GM21825 (cell line): ENCODE results near the gene BUB1.
"Not testable (repeated sequence)": the region's sequence is repeated elsewhere in the genome, so short reads cannot be mapped to it uniquely, and the experiment has no call there.

ENCODE experiments used
- ATAC-seq: cut with Tn5 transposase; IDR thresholded peaks from one replicate; pipeline ENCODE4 v1.9.1; 2021; ENCODE audit warnings: mild to moderate bottlenecking, moderate library complexity; ENCODE audit not compliant: unreplicated experiment

The BUB1 gene

GRCh38 chr2:110677530-110678456, at the start of gene BUB1:
TSS of gene BUB1 (minus strand) at chr2:110678063. CDS start at chr2:110677995, 68 bp downstream.
- ATAC-seq: peak; percentile 71

GRCh38 chr2:110726285-110726684, 48.4 kb upstream of the BUB1 start:
- no peak for ATAC-seq

- ATAC-seq: no peak
Observed at GRCh38 chr2:110725859-110726258, 48.0 kb upstream of the BUB1 start.

- no peak for ATAC-seq
Observed at GRCh38 chr2:110725370-110725769, 47.5 kb upstream of the BUB1 start.

- no peak for ATAC-seq
Observed at GRCh38 chr2:110724820-110725219, 47.0 kb upstream of the BUB1 start.

- no peak for ATAC-seq
Observed at GRCh38 chr2:110720547-110720946, 42.7 kb upstream of the BUB1 start.

GRCh38 chr2:110718990-110719389, 41.1 kb upstream of the BUB1 start:
- ATAC-seq: no peak

GRCh38 chr2:110718382-110718781, 40.5 kb upstream of the BUB1 start:
- ATAC-seq: no peak

- ATAC-seq: no peak
Observed at GRCh38 chr2:110717734-110718133, 39.9 kb upstream of the BUB1 start.

GRCh38 chr2:110716959-110717645, 39.2 kb upstream of the BUB1 start:
- ATAC-seq: no peak

GRCh38 chr2:110714452-110715224, 36.8 kb upstream of the BUB1 start:
- ATAC-seq: no peak

- no peak for ATAC-seq
Observed at GRCh38 chr2:110713513-110714362, 35.9 kb upstream of the BUB1 start.

GRCh38 chr2:110712737-110713136, 34.9 kb upstream of the BUB1 start:
- ATAC-seq: no peak

GRCh38 chr2:110708455-110708854, 30.6 kb upstream of the BUB1 start:
- ATAC-seq: no peak

- ATAC-seq: no peak
Observed at GRCh38 chr2:110707386-110707965, 29.6 kb upstream of the BUB1 start.

- no peak for ATAC-seq
Observed at GRCh38 chr2:110702514-110703380, 24.9 kb upstream of the BUB1 start.

- not testable (repeated sequence) for ATAC-seq
Observed at GRCh38 chr2:110698253-110698652, 20.4 kb upstream of the BUB1 start.

- ATAC-seq: not testable (repeated sequence)
Observed at GRCh38 chr2:110695146-110695898, 17.5 kb upstream of the BUB1 start.
